Vagina (tissue), 2 donors: ENCODE results near the gene VIPR2.

ENCODE experiments used
- POLR2AphosphoS5 ChIP-seq, 2 donors: sonication (generic); formaldehyde crosslinking; IDR thresholded peaks; one replicate each; pipeline ENCODE4 v1.9.0; 2017; ENCODE audit warnings: antibody characterized with exemption in 2 of 2, mild to moderate bottlenecking in 2 of 2, low read depth in 1 of 2; ENCODE audit not compliant: insufficient read depth in 1 of 2
- TF ChIP-seq, protein P1 (sequence below), 3 experiments: fragments of 450-650 bp in 2 of 3; fragments of 200-600 bp in 1 of 3; sonication (generic) in 1 of 3; IDR thresholded peaks; one replicate each; pipeline ENCODE4 v1.5.1; 2017 to 2019; ENCODE audit warnings: antibody characterized with exemption in 3 of 3, mild to moderate bottlenecking in 2 of 3, moderate library complexity in 2 of 3

DNA sequence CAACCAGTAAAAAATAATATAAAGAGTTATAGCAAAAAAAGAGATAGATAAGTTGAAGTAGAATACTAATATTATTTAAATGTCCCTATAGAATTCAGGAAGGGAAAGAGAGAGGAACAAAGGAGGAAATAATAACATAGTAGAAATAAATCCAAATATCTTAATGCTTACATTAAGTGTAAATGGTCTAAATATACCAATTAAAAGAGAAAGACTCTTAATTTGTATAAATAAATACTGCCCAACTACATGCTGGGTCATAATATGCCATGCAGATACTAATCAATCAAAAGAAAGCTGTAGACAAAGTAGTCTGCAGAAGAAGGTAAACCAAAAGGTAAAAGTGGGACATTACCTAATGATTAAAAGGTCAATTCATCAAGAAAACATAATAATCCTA lies 43.3 kb upstream of the VIPR2 start:
- TF ChIP-seq POLR2AphosphoS5 (IDR thresholded peaks at IDR 0.05; ENCODE audit: insufficient read depth in 1 of 2, low read depth in 1 of 2): no peak
- TF ChIP-seq, protein P1, sequence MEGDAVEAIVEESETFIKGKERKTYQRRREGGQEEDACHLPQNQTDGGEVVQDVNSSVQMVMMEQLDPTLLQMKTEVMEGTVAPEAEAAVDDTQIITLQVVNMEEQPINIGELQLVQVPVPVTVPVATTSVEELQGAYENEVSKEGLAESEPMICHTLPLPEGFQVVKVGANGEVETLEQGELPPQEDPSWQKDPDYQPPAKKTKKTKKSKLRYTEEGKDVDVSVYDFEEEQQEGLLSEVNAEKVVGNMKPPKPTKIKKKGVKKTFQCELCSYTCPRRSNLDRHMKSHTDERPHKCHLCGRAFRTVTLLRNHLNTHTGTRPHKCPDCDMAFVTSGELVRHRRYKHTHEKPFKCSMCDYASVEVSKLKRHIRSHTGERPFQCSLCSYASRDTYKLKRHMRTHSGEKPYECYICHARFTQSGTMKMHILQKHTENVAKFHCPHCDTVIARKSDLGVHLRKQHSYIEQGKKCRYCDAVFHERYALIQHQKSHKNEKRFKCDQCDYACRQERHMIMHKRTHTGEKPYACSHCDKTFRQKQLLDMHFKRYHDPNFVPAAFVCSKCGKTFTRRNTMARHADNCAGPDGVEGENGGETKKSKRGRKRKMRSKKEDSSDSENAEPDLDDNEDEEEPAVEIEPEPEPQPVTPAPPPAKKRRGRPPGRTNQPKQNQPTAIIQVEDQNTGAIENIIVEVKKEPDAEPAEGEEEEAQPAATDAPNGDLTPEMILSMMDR (IDR thresholded peaks at IDR 0.05): no peak
